ENCODE data around the gene TCF3. TPM values are rescaled to one million over a fixed set of nuclear protein-coding genes. Genes with fewer than 3 reads are reported as not detected.

Gene TCF3
- total and polyA plus RNA-seq, 5 donors from 2014 or later, result 3.4 to 56.5 (median 3.6) TPM

GRCh38 chr19:1570836-1571235, 81.6 kb downstream of the TCF3 start:
- ATAC-seq (ENCODE audit: low read depth in 2 of 2) (no peak), DNase-seq (no peak)
- Mint-ChIP-seq H3K4me3 (peak overlapping the region in 1 of 4 donors; percentile 76), H3K4me1 (peaks cover 0 to 2% (median under 1%) of the 10 kb centered on the region in 4 donors), H3K27ac (peak overlapping the region in 2 of 3 donors; percentile 65 to 69), H3K9me3 (peaks cover 0 to 2% (median 0%) of the 10 kb centered on the region in 7 donors), H3K36me3 (peaks cover 2% of the 10 kb centered on the region), H3K27me3 (peaks cover 18% of the 10 kb centered on the region)
- H3K4me3 ChIP-seq (ENCODE audit: low read depth, low read length), result no peak overlapping the region
- no peaks in the 10 kb centered on the region for H3K36me3 ChIP-seq (ENCODE audit: control insufficient read depth, insufficient read depth, low read length)
- no peaks in the 10 kb centered on the region for H3K9me3 ChIP-seq (ENCODE audit: control insufficient read depth in 2 of 2, low read length in 2 of 2)
- H3K4me1 ChIP-seq (ENCODE audit: control insufficient read depth, insufficient read depth, low read length, poor library complexity, severe bottlenecking), result peaks cover 9% of the 10 kb centered on the region
- no peaks in the 10 kb centered on the region for H3K27me3 ChIP-seq (ENCODE audit: control insufficient read depth, insufficient read depth, low read length)
- H3K27ac ChIP-seq (ENCODE audit: insufficient read depth, low read length, poor library complexity, severe bottlenecking), result no peak overlapping the region

GRCh38 chr19:1569997-1570396, 82.4 kb downstream of the TCF3 start:
- ATAC-seq (ENCODE audit: low read depth in 2 of 2), result no peak
- peaks cover 0 to 2% (median under 1%) of the 10 kb centered on the region in 4 donors for H3K4me1 Mint-ChIP-seq
- no peaks in the 10 kb centered on the region for H3K36me3 ChIP-seq (ENCODE audit: control insufficient read depth, insufficient read depth, low read length)
- H3K27me3 ChIP-seq (ENCODE audit: control insufficient read depth, insufficient read depth, low read length), result no peaks in the 10 kb centered on the region
- H3K27me3 Mint-ChIP-seq, result peaks cover 18% of the 10 kb centered on the region
- H3K36me3 Mint-ChIP-seq, result no peaks in the 10 kb centered on the region
- H3K27ac ChIP-seq (ENCODE audit: insufficient read depth, low read length, poor library complexity, severe bottlenecking), result no peak overlapping the region
- DNase-seq, result no peak
- no peak overlapping the region for H3K4me3 ChIP-seq (ENCODE audit: low read depth, low read length)
- H3K27ac Mint-ChIP-seq, result peak overlapping the region in 2 of 3 donors; percentile 55 to 69
- peaks cover 9% of the 10 kb centered on the region for H3K4me1 ChIP-seq (ENCODE audit: control insufficient read depth, insufficient read depth, low read length, poor library complexity, severe bottlenecking)
- H3K9me3 Mint-ChIP-seq, result peaks cover 0 to 2% (median 0%) of the 10 kb centered on the region in 7 donors
- peak overlapping the region in 3 of 4 donors; percentile 61 to 77 (median 76) for H3K4me3 Mint-ChIP-seq
- no peaks in the 10 kb centered on the region for H3K9me3 ChIP-seq (ENCODE audit: control insufficient read depth in 2 of 2, low read length in 2 of 2)

GRCh38 chr19:1568320-1569019, 83.9 kb downstream of the TCF3 start, which contains the start of gene MEX3D:
Gene MEX3D, minus strand, starts transcription at chr19:1568325. Its CDS starts 267 bp downstream, at chr19:1568058.
- no peak within 1 kb of the TSS for H3K4me3 ChIP-seq (ENCODE audit: low read depth, low read length)
- peaks cover 0 to 2% (median 0%) of the 10 kb centered on the region in 7 donors for H3K9me3 Mint-ChIP-seq
- peaks cover 0 to 2% (median under 1%) of the 10 kb centered on the region in 4 donors for H3K4me1 Mint-ChIP-seq
- peak within 1 kb of the TSS; percentile 38 to 61 (median 46) for H3K4me3 Mint-ChIP-seq
- no peaks in the 10 kb centered on the region for H3K36me3 ChIP-seq (ENCODE audit: control insufficient read depth, insufficient read depth, low read length)
- no peaks in the 10 kb centered on the region for H3K36me3 Mint-ChIP-seq
- H3K27me3 ChIP-seq (ENCODE audit: control insufficient read depth, insufficient read depth, low read length), result no peaks in the 10 kb centered on the region
- DNase-seq, result peak; percentile 73 to 81 (median 79)
- no peaks in the 10 kb centered on the region for H3K9me3 ChIP-seq (ENCODE audit: control insufficient read depth in 2 of 2, low read length in 2 of 2)
- H3K4me1 ChIP-seq (ENCODE audit: control insufficient read depth, insufficient read depth, low read length, poor library complexity, severe bottlenecking), result peaks cover 9% of the 10 kb centered on the region
- H3K27ac ChIP-seq (ENCODE audit: insufficient read depth, low read length, poor library complexity, severe bottlenecking), result no peak within 1 kb of the TSS
- peak; percentile 85 to 89 for ATAC-seq (ENCODE audit: low read depth in 2 of 2)
- peaks cover 22% of the 10 kb centered on the region for H3K27me3 Mint-ChIP-seq
- no peak within 1 kb of the TSS for H3K27ac Mint-ChIP-seq

GRCh38 chr19:1567848-1568227, 84.6 kb downstream of the TCF3 start:
- Mint-ChIP-seq H3K27ac (no peak overlapping the region), H3K36me3 (no peaks in the 10 kb centered on the region), H3K4me3 (no peak overlapping the region), H3K9me3 (peaks cover 0 to 2% (median 0%) of the 10 kb centered on the region in 7 donors), H3K27me3 (peaks cover 22% of the 10 kb centered on the region), H3K4me1 (peaks cover 0 to 2% (median 0%) of the 10 kb centered on the region in 4 donors)
- DNase-seq, result no peak
- Histone ChIP-seq H3K27ac (ENCODE audit: insufficient read depth, low read length, poor library complexity, severe bottlenecking) (no peak overlapping the region), H3K9me3 (ENCODE audit: control insufficient read depth in 2 of 2, low read length in 2 of 2) (no peaks in the 10 kb centered on the region), H3K4me3 (ENCODE audit: low read depth, low read length) (no peak overlapping the region), H3K4me1 (ENCODE audit: control insufficient read depth, insufficient read depth, low read length, poor library complexity, severe bottlenecking) (peaks cover 9% of the 10 kb centered on the region), H3K27me3 (ENCODE audit: control insufficient read depth, insufficient read depth, low read length) (no peaks in the 10 kb centered on the region), H3K36me3 (ENCODE audit: control insufficient read depth, insufficient read depth, low read length) (no peaks in the 10 kb centered on the region)
- ATAC-seq (ENCODE audit: low read depth in 2 of 2), result peak in 1 of 2 donors; percentile 10

- peaks cover 22% of the 10 kb centered on the region for H3K27me3 Mint-ChIP-seq
- ATAC-seq (ENCODE audit: low read depth in 2 of 2), result no peak
- no peaks in the 10 kb centered on the region for H3K36me3 Mint-ChIP-seq
- Histone ChIP-seq H3K36me3 (ENCODE audit: control insufficient read depth, insufficient read depth, low read length) (no peaks in the 10 kb centered on the region), H3K27ac (ENCODE audit: insufficient read depth, low read length, poor library complexity, severe bottlenecking) (no peak overlapping the region), H3K4me3 (ENCODE audit: low read depth, low read length) (no peak overlapping the region), H3K27me3 (ENCODE audit: control insufficient read depth, insufficient read depth, low read length) (no peaks in the 10 kb centered on the region), H3K4me1 (ENCODE audit: control insufficient read depth, insufficient read depth, low read length, poor library complexity, severe bottlenecking) (peaks cover 9% of the 10 kb centered on the region), H3K9me3 (ENCODE audit: control insufficient read depth in 2 of 2, low read length in 2 of 2) (no peaks in the 10 kb centered on the region)
- DNase-seq, result no peak
- peaks cover 0 to 2% (median 0%) of the 10 kb centered on the region in 7 donors for H3K9me3 Mint-ChIP-seq
- no peak overlapping the region for H3K27ac Mint-ChIP-seq
- peaks cover 0 to 2% (median 0%) of the 10 kb centered on the region in 4 donors for H3K4me1 Mint-ChIP-seq
- peak overlapping the region in 1 of 4 donors; percentile 55 for H3K4me3 Mint-ChIP-seq
Observed at GRCh38 chr19:1567116-1567847, 85.1 kb downstream of the TCF3 start.

GRCh38 chr19:1566392-1567115, 85.9 kb downstream of the TCF3 start:
- Mint-ChIP-seq H3K9me3 (peaks cover 0 to 2% (median 0%) of the 10 kb centered on the region in 7 donors), H3K4me1 (peaks cover 0 to 2% (median 0%) of the 10 kb centered on the region in 4 donors), H3K36me3 (no peaks in the 10 kb centered on the region), H3K27ac (no peak overlapping the region), H3K27me3 (peaks cover 21% of the 10 kb centered on the region), H3K4me3 (no peak overlapping the region)
- Histone ChIP-seq H3K4me3 (ENCODE audit: low read depth, low read length) (no peak overlapping the region), H3K9me3 (ENCODE audit: control insufficient read depth in 2 of 2, low read length in 2 of 2) (no peaks in the 10 kb centered on the region), H3K36me3 (ENCODE audit: control insufficient read depth, insufficient read depth, low read length) (no peaks in the 10 kb centered on the region), H3K27me3 (ENCODE audit: control insufficient read depth, insufficient read depth, low read length) (no peaks in the 10 kb centered on the region), H3K4me1 (ENCODE audit: control insufficient read depth, insufficient read depth, low read length, poor library complexity, severe bottlenecking) (peaks cover 9% of the 10 kb centered on the region), H3K27ac (ENCODE audit: insufficient read depth, low read length, poor library complexity, severe bottlenecking) (no peak overlapping the region)
- ATAC-seq (ENCODE audit: low read depth in 2 of 2) (no peak), DNase-seq (no peak)

GRCh38 chr19:1563251-1563650, 89.2 kb downstream of the TCF3 start:
- Histone ChIP-seq H3K9me3 (ENCODE audit: control insufficient read depth in 2 of 2, low read length in 2 of 2) (no peaks in the 10 kb centered on the region), H3K27me3 (ENCODE audit: control insufficient read depth, insufficient read depth, low read length) (no peaks in the 10 kb centered on the region), H3K27ac (ENCODE audit: insufficient read depth, low read length, poor library complexity, severe bottlenecking) (no peak overlapping the region), H3K4me1 (ENCODE audit: control insufficient read depth, insufficient read depth, low read length, poor library complexity, severe bottlenecking) (peaks cover 4% of the 10 kb centered on the region), H3K4me3 (ENCODE audit: low read depth, low read length) (no peak overlapping the region), H3K36me3 (ENCODE audit: control insufficient read depth, insufficient read depth, low read length) (no peaks in the 10 kb centered on the region)
- ATAC-seq (ENCODE audit: low read depth in 2 of 2) (no peak), DNase-seq (no peak)
- Mint-ChIP-seq H3K4me1 (no peaks in the 10 kb centered on the region), H3K4me3 (peak overlapping the region in 2 of 4 donors; percentile 56 to 68), H3K27me3 (peaks cover 4% of the 10 kb centered on the region), H3K9me3 (peaks cover 0 to 1% (median 0%) of the 10 kb centered on the region in 7 donors), H3K27ac (no peak overlapping the region), H3K36me3 (no peaks in the 10 kb centered on the region)

Measured in CD4-positive, CD25-positive, alpha-beta regulatory T cell (primary cell).